ENCODE data around the gene ARHGAP24.

Gene ARHGAP24

DNA sequence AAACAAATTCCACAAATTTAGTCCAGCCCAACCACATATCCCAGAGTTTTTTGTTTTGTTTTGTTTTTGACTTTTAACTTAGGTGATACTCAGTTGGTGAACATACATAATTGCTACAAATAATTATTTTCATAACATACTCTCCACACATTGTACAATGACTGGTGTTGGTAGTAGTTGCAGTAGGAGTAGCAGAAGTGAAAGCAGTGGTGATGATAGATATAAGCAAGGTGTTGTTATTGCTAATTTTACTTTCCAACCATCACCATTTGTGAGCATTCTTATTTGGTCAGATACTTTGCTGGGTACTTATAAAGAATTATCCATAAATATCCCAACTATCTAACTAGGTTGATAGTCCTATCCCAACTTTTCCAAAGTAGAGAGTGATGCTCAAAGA is 47.3 kb downstream of the ARHGAP24 start:
- no peak overlapping the region for H3K27ac Mint-ChIP-seq
- no peak overlapping the region for H3K4me3 Mint-ChIP-seq
- no peaks in the 10 kb centered on the region for H3K27me3 Mint-ChIP-seq
- no peaks in the 10 kb centered on the region for H3K4me1 Mint-ChIP-seq (ENCODE audit: low read depth)
- H3K36me3 Mint-ChIP-seq, result no peaks in the 10 kb centered on the region
- peaks cover 5% of the 10 kb centered on the region for H3K9me3 Mint-ChIP-seq (ENCODE audit: low read depth)

DNA sequence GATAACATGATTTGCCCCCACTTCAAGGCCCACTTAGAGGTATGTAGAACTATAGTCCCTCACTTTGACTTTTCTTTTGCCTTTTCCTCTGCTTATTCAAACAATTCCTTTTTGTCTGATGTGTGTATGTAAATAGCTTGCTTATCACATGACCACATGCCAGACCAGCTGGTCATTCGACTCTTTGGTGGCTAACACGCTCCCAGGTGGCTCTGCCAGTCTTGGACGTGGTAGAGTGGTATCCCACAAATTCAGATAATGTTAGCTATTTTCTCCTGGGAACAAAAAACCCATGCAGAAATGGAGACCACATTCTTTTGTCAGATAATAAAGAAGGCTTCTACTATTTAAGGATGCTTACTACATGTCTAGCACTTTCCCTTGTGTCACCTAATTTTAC is 47.9 kb downstream of the ARHGAP24 start:
- no peaks in the 10 kb centered on the region for H3K36me3 Mint-ChIP-seq
- no peak overlapping the region for H3K4me3 Mint-ChIP-seq
- H3K27me3 Mint-ChIP-seq, result no peaks in the 10 kb centered on the region
- no peaks in the 10 kb centered on the region for H3K4me1 Mint-ChIP-seq (ENCODE audit: low read depth)
- no peak overlapping the region for H3K27ac Mint-ChIP-seq
- peaks cover 5% of the 10 kb centered on the region for H3K9me3 Mint-ChIP-seq (ENCODE audit: low read depth)

DNA sequence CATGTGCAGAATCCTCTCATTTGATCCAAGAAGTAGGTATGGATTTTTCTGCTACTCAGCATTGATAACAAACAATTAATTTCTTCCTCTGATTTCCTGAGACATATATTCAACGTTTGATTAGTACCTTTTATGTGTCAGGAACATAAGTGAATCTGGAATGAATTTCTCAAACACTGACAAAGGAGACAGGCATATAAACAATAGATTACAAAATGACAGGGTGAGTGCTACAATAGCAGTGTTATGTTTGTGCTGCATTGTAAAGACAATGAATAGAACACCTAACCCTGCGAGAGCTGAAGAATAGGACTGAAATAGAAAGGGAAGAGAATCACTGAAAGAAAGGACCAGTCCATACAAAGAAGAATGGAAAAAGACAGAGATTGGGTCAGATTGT is 52.9 kb downstream of the ARHGAP24 start:
- H3K27ac Mint-ChIP-seq, result no peak overlapping the region
- H3K9me3 Mint-ChIP-seq (ENCODE audit: low read depth), result no peaks in the 10 kb centered on the region
- no peak overlapping the region for H3K4me3 Mint-ChIP-seq
- H3K4me1 Mint-ChIP-seq (ENCODE audit: low read depth), result no peaks in the 10 kb centered on the region
- H3K27me3 Mint-ChIP-seq, result no peaks in the 10 kb centered on the region
- H3K36me3 Mint-ChIP-seq, result no peaks in the 10 kb centered on the region

DNA sequence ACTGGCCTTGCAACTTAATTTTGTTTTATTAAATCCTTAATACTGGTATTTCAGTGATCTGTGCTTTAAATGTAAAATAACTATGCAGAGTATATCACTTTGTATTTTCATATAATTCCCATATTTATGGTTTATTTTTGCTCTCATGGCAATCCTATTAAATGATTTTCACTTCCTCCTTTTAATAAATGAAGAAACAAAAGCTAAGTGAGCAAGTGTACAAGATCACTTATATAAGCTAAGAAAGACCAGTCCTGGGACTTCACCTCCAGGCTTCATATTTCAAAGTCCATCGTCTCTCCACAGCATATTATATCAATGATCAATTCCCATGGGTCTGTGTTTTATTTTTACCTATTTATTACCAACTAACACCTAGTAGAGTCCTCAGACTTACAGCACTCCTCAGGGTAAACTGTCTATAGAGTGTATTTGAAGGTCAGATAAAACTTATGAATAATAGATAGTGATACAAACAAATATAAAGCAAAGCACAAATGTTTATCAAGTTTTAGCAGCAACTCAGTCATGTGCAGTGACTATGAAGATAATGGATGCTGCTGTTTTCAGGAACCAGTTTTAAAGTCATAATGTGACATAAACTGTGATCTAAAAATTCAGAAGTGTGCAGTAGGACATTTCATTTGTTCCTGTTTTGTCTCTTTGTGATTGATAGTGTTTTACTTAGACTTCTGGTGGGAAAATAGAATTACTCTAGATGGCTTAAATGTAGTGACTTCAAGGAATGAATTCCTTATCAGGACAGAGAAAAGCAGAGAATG is 56.8 kb downstream of the ARHGAP24 start:
- no peaks in the 10 kb centered on the region for H3K4me1 Mint-ChIP-seq (ENCODE audit: low read depth)
- no peaks in the 10 kb centered on the region for H3K36me3 Mint-ChIP-seq

DNA sequence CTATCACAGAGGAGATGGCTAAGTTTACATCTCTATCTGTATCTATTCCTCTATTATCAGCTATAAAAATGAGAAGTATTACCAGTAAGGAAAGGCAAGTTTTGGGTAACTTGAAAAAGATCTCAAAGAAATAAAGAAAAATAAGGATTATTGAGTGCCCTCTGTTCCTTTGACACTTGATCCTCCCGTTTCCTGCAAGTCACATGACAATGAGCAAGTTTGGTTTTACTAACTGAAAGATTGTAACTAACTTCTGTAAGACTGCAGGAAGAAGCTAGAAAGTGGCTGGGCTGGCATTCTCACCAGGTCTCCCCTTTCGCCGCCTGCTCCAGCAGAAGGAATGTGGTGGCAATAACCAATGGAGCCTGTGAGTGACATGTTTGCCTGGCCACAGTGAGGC is 59.2 kb downstream of the ARHGAP24 start:
- Mint-ChIP-seq H3K27ac (no peak overlapping the region), H3K27me3 (no peaks in the 10 kb centered on the region), H3K4me3 (no peak overlapping the region), H3K36me3 (no peaks in the 10 kb centered on the region), H3K4me1 (ENCODE audit: low read depth) (no peaks in the 10 kb centered on the region), H3K9me3 (ENCODE audit: low read depth) (no peaks in the 10 kb centered on the region)

More for the DNA sequence above, 56.8 kb downstream of the ARHGAP24 start:
- Mint-ChIP-seq H3K27ac (no peak overlapping the region), H3K27me3 (no peaks in the 10 kb centered on the region), H3K4me3 (no peak overlapping the region), H3K9me3 (ENCODE audit: low read depth) (no peaks in the 10 kb centered on the region)

DNA sequence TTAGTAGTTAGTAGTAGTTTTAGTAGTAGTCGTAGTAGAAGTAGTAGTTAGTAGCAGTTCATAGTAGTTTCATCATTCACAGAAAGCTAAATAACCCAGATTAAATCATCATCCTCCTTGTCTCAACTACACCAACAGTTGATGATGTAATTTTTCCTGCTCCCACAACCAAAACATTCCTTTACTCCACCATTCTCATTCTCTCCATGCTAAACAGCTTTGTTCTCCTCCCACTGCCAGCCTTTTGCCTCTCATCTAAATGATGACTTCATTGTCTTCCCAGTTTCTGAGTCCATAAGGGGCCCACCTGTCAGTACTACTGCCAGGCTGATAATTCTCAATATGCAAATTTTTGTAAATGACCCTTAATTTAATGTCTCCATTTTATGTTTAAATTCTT is 68.9 kb downstream of the ARHGAP24 start:
- Mint-ChIP-seq H3K36me3 (no peaks in the 10 kb centered on the region), H3K27me3 (no peaks in the 10 kb centered on the region), H3K4me1 (ENCODE audit: low read depth) (no peaks in the 10 kb centered on the region), H3K9me3 (ENCODE audit: low read depth) (no peaks in the 10 kb centered on the region), H3K4me3 (no peak overlapping the region), H3K27ac (no peak overlapping the region)

DNA sequence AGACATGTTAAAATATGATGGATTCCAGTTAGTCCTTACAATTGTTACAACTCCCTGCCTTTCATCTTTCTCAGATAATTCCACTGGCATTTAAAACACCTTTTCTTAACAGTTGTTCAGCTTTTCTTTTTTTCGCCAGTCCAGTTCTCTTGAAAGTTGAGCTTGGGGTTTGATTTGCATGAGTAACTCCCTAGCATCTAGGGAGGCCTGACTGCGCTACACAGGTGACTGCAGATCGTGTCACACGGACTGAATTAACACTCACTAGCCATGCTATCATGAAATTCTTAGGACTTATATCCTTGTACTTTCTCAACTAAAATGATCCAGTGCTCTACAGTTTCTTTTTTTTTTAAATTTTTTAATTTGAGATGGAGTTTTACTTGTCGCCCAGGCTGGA is 69.8 kb downstream of the ARHGAP24 start:
- peaks cover 3% of the 10 kb centered on the region for H3K9me3 Mint-ChIP-seq (ENCODE audit: low read depth)

DNA sequence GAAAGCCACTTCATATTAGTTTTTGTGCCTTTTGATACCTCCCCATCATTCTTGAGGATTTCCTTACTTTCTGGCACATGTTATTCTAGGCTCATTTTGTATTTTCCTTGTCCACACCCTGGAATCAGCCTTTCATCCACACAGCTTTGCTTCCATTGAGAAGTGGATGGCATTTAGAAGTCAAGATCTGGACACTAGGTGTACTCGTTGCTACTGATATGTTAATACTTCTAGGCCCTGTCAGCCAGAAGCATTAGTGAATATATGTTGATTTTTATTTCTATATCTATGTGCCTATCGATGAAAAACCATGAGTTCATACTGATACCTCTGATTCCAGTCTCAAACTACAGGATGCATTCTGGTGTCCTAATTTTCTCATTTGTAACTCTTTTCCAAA is 73.2 kb downstream of the ARHGAP24 start:
- no peaks in the 10 kb centered on the region for H3K36me3 Mint-ChIP-seq
- peaks cover 12% of the 10 kb centered on the region for H3K9me3 Mint-ChIP-seq (ENCODE audit: low read depth)
- H3K4me1 Mint-ChIP-seq (ENCODE audit: low read depth), result no peaks in the 10 kb centered on the region
- no peaks in the 10 kb centered on the region for H3K27me3 Mint-ChIP-seq
- H3K4me3 Mint-ChIP-seq, result no peak overlapping the region
- H3K27ac Mint-ChIP-seq, result no peak overlapping the region

More for the DNA sequence above, 69.8 kb downstream of the ARHGAP24 start:
- Mint-ChIP-seq H3K4me3 (no peak overlapping the region), H3K27me3 (no peaks in the 10 kb centered on the region), H3K36me3 (no peaks in the 10 kb centered on the region), H3K4me1 (ENCODE audit: low read depth) (no peaks in the 10 kb centered on the region), H3K27ac (no peak overlapping the region)

DNA sequence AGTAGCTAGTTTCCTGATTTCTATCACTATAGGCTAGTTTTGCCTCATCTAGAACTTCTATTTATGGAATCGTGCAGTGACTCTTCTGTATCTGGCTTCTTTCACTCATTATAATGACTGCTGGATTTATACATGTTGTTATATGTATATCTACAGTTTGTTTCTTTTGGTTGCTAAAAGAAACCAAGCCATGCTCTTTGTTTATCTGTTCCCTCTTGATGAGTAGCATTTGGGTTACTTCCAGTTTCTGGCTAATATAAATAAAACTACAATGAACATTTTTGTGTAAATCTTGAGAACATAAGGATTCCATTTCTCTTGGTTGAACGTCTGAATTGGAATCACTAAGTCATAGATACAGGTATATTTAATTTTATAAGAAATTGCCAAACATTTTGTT is 73.9 kb downstream of the ARHGAP24 start:
- Mint-ChIP-seq H3K4me1 (ENCODE audit: low read depth) (no peaks in the 10 kb centered on the region), H3K27ac (no peak overlapping the region), H3K36me3 (no peaks in the 10 kb centered on the region), H3K27me3 (no peaks in the 10 kb centered on the region), H3K9me3 (ENCODE audit: low read depth) (peaks cover 16% of the 10 kb centered on the region), H3K4me3 (no peak overlapping the region)

DNA sequence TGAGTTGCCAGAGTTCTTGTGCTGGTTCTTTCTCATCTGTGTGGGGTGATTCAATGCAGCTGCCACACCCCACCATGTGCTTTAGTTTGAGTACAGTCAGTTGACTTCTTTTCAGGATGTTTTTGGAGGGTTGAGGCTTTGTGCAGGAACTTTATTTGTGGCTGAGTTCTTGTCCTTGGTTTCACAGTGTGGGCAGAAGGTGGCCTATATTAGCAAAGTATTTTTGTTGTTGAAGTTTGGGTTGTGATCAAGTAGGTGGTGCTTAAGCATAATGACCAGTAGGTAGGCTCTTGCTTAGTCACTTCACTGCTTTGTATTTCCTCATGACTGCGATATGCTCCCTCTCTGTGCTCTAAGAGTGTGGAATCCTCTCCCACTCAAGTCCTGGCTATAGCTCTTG is 80.3 kb downstream of the ARHGAP24 start:
- Mint-ChIP-seq H3K4me1 (ENCODE audit: low read depth) (no peaks in the 10 kb centered on the region), H3K9me3 (ENCODE audit: low read depth) (peaks cover 13% of the 10 kb centered on the region), H3K4me3 (no peak overlapping the region), H3K27ac (no peak overlapping the region), H3K27me3 (no peaks in the 10 kb centered on the region), H3K36me3 (no peaks in the 10 kb centered on the region)

DNA sequence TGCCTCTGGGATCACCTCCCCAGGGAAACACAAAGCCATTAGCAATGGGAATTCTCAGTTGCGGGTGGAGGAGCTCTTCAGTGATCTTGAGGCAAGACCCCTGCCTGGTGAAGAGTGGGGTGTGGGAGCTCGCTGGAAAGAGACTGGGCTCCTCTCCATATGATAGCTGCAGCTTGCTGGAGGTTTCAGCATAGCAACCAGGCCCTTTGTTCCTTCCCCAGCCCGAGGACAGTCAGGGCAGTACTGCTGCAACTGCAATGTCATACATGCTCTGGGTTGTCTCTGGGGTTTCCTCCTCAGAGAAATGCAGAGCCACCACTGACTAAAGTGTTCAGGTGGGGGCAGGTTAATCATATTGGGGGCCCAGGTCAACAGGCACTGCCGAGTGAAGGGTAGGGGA is 81.3 kb downstream of the ARHGAP24 start:
- H3K36me3 Mint-ChIP-seq, result no peaks in the 10 kb centered on the region
- no peak overlapping the region for H3K27ac Mint-ChIP-seq
- H3K4me1 Mint-ChIP-seq (ENCODE audit: low read depth), result no peaks in the 10 kb centered on the region
- H3K4me3 Mint-ChIP-seq, result no peak overlapping the region
- H3K9me3 Mint-ChIP-seq (ENCODE audit: low read depth), result peaks cover 13% of the 10 kb centered on the region
- H3K27me3 Mint-ChIP-seq, result no peaks in the 10 kb centered on the region

DNA sequence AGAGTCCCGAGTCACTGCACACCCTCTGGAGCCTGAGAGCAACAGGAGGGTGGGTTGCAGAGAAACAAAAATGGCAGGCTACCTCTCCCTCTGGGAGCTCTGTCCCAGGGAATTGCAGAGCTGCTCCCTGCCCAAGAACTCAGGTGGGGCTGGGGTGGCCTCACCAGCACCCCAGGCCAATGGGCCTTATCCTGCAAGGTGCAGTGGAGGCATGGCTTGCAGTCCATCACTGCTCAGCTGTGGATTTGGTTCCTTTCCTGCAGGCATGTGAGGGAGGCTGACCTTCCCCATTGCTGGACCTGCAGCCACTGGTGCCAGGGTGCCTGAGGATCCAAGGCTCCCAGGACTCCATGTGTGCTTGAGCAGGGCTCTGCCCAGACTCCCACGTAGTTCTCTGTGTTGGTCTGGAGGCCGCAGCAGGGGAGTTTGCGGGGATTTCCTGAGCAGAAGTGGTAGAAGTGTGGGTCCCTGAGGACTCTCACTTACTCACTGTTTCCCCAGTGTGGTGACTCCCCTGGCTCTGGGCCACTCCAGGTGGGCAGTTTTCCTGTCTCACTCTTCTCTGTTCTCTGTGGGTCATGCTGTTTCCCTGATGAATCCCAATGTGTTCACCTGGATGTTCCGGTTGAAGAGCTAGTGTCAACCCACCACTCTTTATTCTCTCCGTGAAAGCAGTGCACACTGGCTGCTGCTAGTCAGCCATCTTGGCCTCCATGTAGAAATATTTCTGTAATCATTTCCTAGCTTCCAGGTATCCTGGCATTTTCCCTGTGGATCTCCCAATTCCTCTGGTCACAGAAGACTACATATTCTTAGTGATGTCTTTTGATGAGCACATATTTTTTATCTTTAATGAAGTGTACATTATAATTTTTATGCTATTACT is 82.3 kb downstream of the ARHGAP24 start:
- no peak overlapping the region for H3K4me3 Mint-ChIP-seq
- H3K36me3 Mint-ChIP-seq, result no peaks in the 10 kb centered on the region
- H3K27me3 Mint-ChIP-seq, result no peaks in the 10 kb centered on the region
- peaks cover 9% of the 10 kb centered on the region for H3K9me3 Mint-ChIP-seq (ENCODE audit: low read depth)
- no peak overlapping the region for H3K27ac Mint-ChIP-seq
- H3K4me1 Mint-ChIP-seq (ENCODE audit: low read depth), result no peaks in the 10 kb centered on the region

DNA sequence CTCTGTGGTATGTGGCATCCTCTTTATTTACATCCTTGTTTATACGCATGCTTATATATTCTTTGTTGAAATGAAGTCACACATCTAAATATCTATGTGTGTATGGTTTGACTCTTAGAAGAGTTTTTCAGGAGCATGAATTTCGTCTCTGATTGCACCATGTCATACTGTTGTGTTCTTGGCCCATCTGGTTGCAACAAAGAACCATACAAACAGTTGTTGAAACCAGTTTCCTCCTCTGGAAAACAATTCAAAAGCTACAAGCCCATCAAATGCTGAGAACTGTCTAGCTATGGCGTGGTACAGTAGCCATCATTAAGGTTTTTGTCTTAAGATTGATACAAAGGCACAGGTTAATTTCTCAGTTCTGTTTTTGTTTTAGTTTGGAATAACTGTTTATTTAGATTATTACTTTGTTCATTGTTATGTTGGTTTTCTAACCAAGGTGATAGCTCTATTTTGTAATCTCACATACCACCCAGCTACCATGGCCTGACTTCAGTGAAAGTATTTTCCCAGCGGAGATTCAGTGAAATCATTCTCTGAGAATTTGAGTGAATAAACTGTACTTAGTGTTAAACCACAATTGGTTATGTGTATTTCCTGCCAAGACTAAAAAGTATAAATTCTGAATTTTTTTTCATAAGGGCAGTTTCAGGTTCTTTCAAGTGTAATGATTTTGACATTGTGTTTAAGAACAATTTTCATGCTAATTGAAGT is 91.0 kb downstream of the ARHGAP24 start:
- Mint-ChIP-seq H3K4me3 (no peak overlapping the region), H3K36me3 (no peaks in the 10 kb centered on the region), H3K9me3 (ENCODE audit: low read depth) (peaks cover 4% of the 10 kb centered on the region), H3K27me3 (no peaks in the 10 kb centered on the region), H3K27ac (no peak overlapping the region), H3K4me1 (ENCODE audit: low read depth) (no peaks in the 10 kb centered on the region)

DNA sequence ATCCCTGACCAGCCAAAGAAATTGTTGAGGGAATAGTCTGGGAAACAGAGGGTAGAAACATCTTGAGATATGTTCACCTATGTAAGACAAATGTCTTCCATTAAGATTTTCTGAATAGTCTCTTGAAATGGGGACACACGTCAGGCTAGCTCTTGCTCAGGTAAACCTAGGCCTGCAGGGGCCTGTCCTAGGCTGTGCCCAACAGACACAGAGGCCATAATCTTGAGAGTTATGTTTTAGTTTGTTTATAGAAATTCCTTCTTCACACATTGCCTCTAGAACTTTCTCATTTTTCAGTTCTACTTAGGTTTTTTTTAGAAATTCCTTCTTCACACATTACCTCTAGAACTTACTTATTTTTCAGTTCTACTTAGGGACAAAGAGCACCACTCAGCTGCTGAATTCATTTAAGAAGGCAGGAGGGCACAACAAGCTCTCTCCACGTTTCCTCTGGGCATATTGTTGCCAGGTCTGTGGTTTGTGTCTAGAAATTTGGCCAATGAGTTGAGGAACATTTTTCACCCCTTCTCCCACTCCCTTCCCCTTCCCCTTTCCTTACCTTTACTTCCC is 94.9 kb downstream of the ARHGAP24 start:
- no peaks in the 10 kb centered on the region for H3K36me3 Mint-ChIP-seq
- H3K4me3 Mint-ChIP-seq, result no peak overlapping the region
- H3K27ac Mint-ChIP-seq, result no peak overlapping the region
- H3K9me3 Mint-ChIP-seq (ENCODE audit: low read depth), result no peaks in the 10 kb centered on the region
- H3K4me1 Mint-ChIP-seq (ENCODE audit: low read depth), result no peaks in the 10 kb centered on the region
- H3K27me3 Mint-ChIP-seq, result no peaks in the 10 kb centered on the region

DNA sequence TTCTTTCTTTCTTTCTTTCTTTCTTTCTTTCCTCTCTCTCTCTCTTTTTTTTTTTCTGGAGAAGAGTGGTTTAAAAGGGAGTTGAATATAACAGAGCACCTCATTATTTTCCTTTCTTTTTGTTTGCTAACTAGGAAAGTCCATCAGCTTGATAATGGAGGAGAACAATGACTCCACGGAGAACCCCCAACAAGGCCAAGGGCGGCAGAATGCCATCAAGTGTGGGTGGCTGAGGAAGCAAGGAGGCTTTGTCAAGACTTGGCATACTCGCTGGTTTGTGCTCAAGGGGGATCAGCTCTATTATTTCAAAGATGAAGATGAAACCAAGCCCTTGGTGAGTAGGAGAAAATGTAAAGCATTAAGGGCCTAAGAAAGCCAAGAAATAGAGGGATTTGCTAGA is 95.4 kb downstream of the ARHGAP24 start:
- Mint-ChIP-seq H3K27me3 (no peaks in the 10 kb centered on the region), H3K4me1 (ENCODE audit: low read depth) (no peaks in the 10 kb centered on the region), H3K4me3 (no peak overlapping the region)

More for the DNA sequence above, 95.4 kb downstream of the ARHGAP24 start:
- Mint-ChIP-seq H3K9me3 (ENCODE audit: low read depth) (no peaks in the 10 kb centered on the region), H3K36me3 (no peaks in the 10 kb centered on the region), H3K27ac (no peak overlapping the region)
